Measurements from ENCODE around the gene MRPL33. TPM values are rescaled to one million over a fixed set of nuclear protein-coding genes. Genes with fewer than 3 reads are reported as not detected.

Gene MRPL33
- total and polyA plus RNA-seq, 2 of the 13 experiments (the other 11 are each of a cell fraction or from before 2014, with no cell fraction given), result 69.7 to 218 TPM

DNA sequence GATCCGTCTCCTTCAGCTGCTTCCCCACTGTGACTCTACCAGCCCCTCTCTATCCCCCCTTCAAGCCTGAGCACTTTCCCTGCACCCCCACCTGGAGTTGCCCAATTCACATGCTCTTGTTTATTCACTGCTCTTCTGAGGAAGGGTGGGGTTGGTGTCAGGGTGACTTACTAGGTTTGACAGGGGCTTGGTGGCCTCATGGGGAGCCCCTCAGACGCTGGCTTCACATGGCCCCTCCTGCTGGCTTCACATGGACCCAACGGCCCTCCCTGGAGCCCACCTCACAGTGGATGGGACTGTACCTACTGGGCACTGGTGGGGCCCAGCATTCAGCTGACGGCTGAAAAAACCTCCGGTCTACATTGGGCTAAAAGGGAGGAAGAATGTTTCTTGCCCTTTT lies 16.7 kb upstream of the MRPL33 start (continued):
- TF ChIP-seq, protein P1, sequence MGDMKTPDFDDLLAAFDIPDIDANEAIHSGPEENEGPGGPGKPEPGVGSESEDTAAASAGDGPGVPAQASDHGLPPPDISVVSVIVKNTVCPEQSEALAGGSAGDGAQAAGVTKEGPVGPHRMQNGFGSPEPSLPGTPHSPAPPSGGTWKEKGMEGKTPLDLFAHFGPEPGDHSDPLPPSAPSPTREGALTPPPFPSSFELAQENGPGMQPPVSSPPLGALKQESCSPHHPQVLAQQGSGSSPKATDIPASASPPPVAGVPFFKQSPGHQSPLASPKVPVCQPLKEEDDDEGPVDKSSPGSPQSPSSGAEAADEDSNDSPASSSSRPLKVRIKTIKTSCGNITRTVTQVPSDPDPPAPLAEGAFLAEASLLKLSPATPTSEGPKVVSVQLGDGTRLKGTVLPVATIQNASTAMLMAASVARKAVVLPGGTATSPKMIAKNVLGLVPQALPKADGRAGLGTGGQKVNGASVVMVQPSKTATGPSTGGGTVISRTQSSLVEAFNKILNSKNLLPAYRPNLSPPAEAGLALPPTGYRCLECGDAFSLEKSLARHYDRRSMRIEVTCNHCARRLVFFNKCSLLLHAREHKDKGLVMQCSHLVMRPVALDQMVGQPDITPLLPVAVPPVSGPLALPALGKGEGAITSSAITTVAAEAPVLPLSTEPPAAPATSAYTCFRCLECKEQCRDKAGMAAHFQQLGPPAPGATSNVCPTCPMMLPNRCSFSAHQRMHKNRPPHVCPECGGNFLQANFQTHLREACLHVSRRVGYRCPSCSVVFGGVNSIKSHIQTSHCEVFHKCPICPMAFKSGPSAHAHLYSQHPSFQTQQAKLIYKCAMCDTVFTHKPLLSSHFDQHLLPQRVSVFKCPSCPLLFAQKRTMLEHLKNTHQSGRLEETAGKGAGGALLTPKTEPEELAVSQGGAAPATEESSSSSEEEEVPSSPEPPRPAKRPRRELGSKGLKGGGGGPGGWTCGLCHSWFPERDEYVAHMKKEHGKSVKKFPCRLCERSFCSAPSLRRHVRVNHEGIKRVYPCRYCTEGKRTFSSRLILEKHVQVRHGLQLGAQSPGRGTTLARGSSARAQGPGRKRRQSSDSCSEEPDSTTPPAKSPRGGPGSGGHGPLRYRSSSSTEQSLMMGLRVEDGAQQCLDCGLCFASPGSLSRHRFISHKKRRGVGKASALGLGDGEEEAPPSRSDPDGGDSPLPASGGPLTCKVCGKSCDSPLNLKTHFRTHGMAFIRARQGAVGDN (CRISPR knock-in tag; IDR thresholded peaks at IDR 0.05), result 0 out of 2 replicates have a peak, but pooled peaks have one; percentile 0
- no peak for TF ChIP-seq ZNF343 (CRISPR knock-in tag; IDR thresholded peaks at IDR 0.05)
- TF ChIP-seq ZNF326 (CRISPR knock-in tag; IDR thresholded peaks at IDR 0.05; ENCODE audit: borderline replicate concordance), result no peak
- TF ChIP-seq ZFP36L1 (CRISPR knock-in tag; IDR thresholded peaks at IDR 0.05), result no peak
- no peak for TF ChIP-seq ZNF883 (CRISPR knock-in tag; IDR thresholded peaks at IDR 0.05; ENCODE audit: not compliant biosample characterization)

DNA sequence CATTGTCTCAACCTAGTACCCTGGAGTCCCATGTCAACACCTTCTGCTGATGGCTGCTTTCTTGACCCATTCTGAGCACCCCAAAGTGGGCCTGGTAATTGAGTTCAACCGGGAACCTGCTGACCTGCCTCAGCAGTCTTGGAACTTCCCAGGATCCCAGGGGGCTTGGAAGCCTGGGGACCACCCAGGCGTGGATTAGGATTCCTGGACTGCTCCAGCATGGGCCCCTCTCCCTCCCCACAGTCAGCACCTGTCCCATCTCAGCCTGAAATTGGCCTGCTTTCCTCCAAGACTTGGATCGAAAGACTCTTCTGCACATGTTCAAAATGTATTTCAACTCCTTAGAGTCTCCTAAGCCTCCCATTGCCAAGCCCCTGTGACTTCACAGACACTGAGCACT lies 15.4 kb upstream of the MRPL33 start:
- intact Hi-C loops (cut with micrococcal nuclease; ENCODE audit: unreplicated experiment) (no loop called here), in situ Hi-C loops (cut with HindIII; ENCODE audit: extremely low pct_ligation_motif_present, low pct_unique_long_range_greater_than_20kb) (loop anchor here (10.0 kb wide), 1 partner anchor 639 kb away; the partner anchor contains the start of gene FOSL2)
- Histone ChIP-seq H3K79me2 (ENCODE audit: insufficient read depth, low read length) (peaks cover 18% of the 10 kb centered on the region), H3K4me1 (ENCODE audit: insufficient read depth, low read length) (peaks cover 70% of the 10 kb centered on the region), H2AFZ (ENCODE audit: low read length) (no peak overlapping the region), H3K4me3 (replicated peaks in 1 of 3; ENCODE audit: insufficient read depth in 1 of 3, low read depth in 2 of 3, low read length in 3 of 3) (no peak overlapping the region), H4K20me1 (ENCODE audit: insufficient read depth, low read length) (peaks cover 3% of the 10 kb centered on the region; the same call in 1 of the 2 replicates), H3K9me3 (ENCODE audit: low read length) (no peaks in the 10 kb centered on the region), H3K27ac (ENCODE audit: extremely low read length, insufficient read depth, low read length) (no peak overlapping the region), H3K4me2 (ENCODE audit: low read depth, low read length) (no peak overlapping the region; the same call in 1 of the 2 replicates), H3K36me3 (replicated peaks in 1 of 2; ENCODE audit: control insufficient read depth in 1 of 2, insufficient read depth in 2 of 2, low read length in 2 of 2) (peaks cover 0 to 2% of the 10 kb centered on the region in 2 experiments; a peak in 1 of 5 replicates), H3K9ac (ENCODE audit: insufficient read depth, low read depth, low read length) (no peak overlapping the region), H3K27me3 (ENCODE audit: control insufficient read depth in 1 of 2, insufficient read depth in 2 of 2, low read length in 2 of 2) (no peaks in the 10 kb centered on the region)
- CTCF ChIA-PET (ENCODE audit: low intra/inter-chr PET ratio, low total read pairs), result no interaction called here
- BruUV-seq (replicated peaks), result no TSS peak
- FAIRE-seq, result no peak
- no peak for ATAC-seq
- POLR2A ChIA-PET, result interaction anchor here (1.0 to 16.2 kb wide), 10 partner anchors 9 to 640 kb away, joined by 3 to 248 read pairs (median 8); partner anchors contain the start of genes BABAM2, MRPL33 and RBKS
- DNase-seq (ENCODE audit: low spot score), result no peak
- WGBS (ENCODE audit: low lambda C conversion rate), result 90% methylated on average over 3 of the region's 3 CpGs
- TF ChIP-seq YEATS2 (CRISPR knock-in tag; IDR thresholded peaks at IDR 0.05; ENCODE audit: borderline replicate concordance) (no peak), CC2D1A (CRISPR knock-in tag; IDR thresholded peaks at IDR 0.05) (no peak), SMYD3 (CRISPR knock-in tag; IDR thresholded peaks at IDR 0.05) (no peak), TEAD3 (CRISPR knock-in tag; optimal IDR thresholded peaks at IDR 0.05; ENCODE audit: borderline replicate concordance) (no peak), NPAS2 (CRISPR knock-in tag; IDR thresholded peaks at IDR 0.05; ENCODE audit: borderline replicate concordance) (no peak), HMG20A (CRISPR knock-in tag; IDR thresholded peaks at IDR 0.05; ENCODE audit: borderline replicate concordance) (no peak), KLF13 (CRISPR knock-in tag; IDR thresholded peaks at IDR 0.05) (no peak), ZEB1 (IDR thresholded peaks at IDR 0.05; ENCODE audit: insufficient replicate concordance, low read depth) (no peak), ZNF879 (CRISPR knock-in tag; IDR thresholded peaks at IDR 0.05) (no peak), CBFB (CRISPR knock-in tag; IDR thresholded peaks at IDR 0.05) (no peak), ZFX (CRISPR knock-in tag; IDR thresholded peaks at IDR 0.05; ENCODE audit: low read depth) (no peak; the same call in 1 of the 2 replicates)
- TF ChIP-seq, protein P2, sequence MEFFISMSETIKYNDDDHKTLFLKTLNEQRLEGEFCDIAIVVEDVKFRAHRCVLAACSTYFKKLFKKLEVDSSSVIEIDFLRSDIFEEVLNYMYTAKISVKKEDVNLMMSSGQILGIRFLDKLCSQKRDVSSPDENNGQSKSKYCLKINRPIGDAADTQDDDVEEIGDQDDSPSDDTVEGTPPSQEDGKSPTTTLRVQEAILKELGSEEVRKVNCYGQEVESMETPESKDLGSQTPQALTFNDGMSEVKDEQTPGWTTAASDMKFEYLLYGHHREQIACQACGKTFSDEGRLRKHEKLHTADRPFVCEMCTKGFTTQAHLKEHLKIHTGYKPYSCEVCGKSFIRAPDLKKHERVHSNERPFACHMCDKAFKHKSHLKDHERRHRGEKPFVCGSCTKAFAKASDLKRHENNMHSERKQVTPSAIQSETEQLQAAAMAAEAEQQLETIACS (CRISPR knock-in tag; IDR thresholded peaks at IDR 0.05), result no peak
- TF ChIP-seq, protein P3, sequence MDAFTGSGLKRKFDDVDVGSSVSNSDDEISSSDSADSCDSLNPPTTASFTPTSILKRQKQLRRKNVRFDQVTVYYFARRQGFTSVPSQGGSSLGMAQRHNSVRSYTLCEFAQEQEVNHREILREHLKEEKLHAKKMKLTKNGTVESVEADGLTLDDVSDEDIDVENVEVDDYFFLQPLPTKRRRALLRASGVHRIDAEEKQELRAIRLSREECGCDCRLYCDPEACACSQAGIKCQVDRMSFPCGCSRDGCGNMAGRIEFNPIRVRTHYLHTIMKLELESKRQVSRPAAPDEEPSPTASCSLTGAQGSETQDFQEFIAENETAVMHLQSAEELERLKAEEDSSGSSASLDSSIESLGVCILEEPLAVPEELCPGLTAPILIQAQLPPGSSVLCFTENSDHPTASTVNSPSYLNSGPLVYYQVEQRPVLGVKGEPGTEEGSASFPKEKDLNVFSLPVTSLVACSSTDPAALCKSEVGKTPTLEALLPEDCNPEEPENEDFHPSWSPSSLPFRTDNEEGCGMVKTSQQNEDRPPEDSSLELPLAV (CRISPR knock-in tag; conservative IDR thresholded peaks at IDR 0.05; ENCODE audit: low read depth), result no peak
